Karpas-422 (cell line): Measurements from ENCODE around the gene TMEM97. TPM values are rescaled to one million over a fixed set of nuclear protein-coding genes. Genes with fewer than 3 reads are reported as not detected.
"Not testable (repeated sequence)": the region's sequence is repeated elsewhere in the genome, so short reads cannot be mapped to it uniquely, and the experiment has no call there.

Source experiments
- DNase-seq: peaks from one replicate; pipeline ENCODE4 v3.0.0-alpha.2; 2015
- H2AFZ ChIP-seq: fragments of 200-600 bp; sonication (generic); 2 replicates; pipeline ENCODE4 v1.6.1; 2014; ENCODE audit warnings: antibody characterized with exemption, low read length, mixed read lengths
- H3K27ac ChIP-seq: fragments of 200-600 bp; sonication (generic); 2 replicates; pipeline ENCODE4 v1.5.1; 2014; ENCODE audit warnings: mild to moderate bottlenecking, low read length, moderate library complexity
- H3K27me3 ChIP-seq: fragments of 200-600 bp; sonication (generic); 2 replicates; pipeline ENCODE4 v1.6.1; 2014; ENCODE audit warnings: low read length, mixed read lengths
- H3K36me3 ChIP-seq: fragments of 200-600 bp; sonication (generic); 2 replicates; pipeline ENCODE4 v1.6.1; 2014; ENCODE audit warnings: low read length, mixed read lengths; ENCODE audit not compliant: insufficient read depth
- H3K4me1 ChIP-seq: fragments of 200-600 bp; sonication (generic); 2 replicates; pipeline ENCODE4 v1.6.1; 2014; ENCODE audit warnings: mild to moderate bottlenecking, low read length, mixed read lengths
- H3K4me2 ChIP-seq: fragments of 200-600 bp; sonication (generic); 2 replicates; pipeline ENCODE4 v1.6.1; 2014; ENCODE audit warnings: low read length, low read depth, mild to moderate bottlenecking; ENCODE audit not compliant: poor library complexity, severe bottlenecking
- H3K4me3 ChIP-seq: fragments of 200-600 bp; sonication (generic); 2 replicates; pipeline ENCODE4 v1.5.1; 2014; ENCODE audit warnings: mild to moderate bottlenecking, antibody characterized with exemption, low read length, mixed read lengths
- H3K79me2 ChIP-seq: fragments of 200-600 bp; sonication (generic); 2 replicates; pipeline ENCODE4 v1.6.1; 2014; ENCODE audit warnings: mild to moderate bottlenecking, low read length, mixed read lengths
- H3K9ac ChIP-seq: fragments of 200-600 bp; sonication (generic); 2 replicates; pipeline ENCODE4 v1.6.0; 2014; ENCODE audit warnings: low read length
- H3K9me2 ChIP-seq: fragments of 200-600 bp; sonication (generic), shearing (Covaris generic); replicated peaks from 2 replicates; pipeline ENCODE4 v1.6.0; 2014; ENCODE audit warnings: mild to moderate bottlenecking, low read length, moderate library complexity; ENCODE audit not compliant: insufficient read depth
- H3K9me3 ChIP-seq: fragments of 300-700, 200-600 bp; sonication (generic); 2 replicates; pipeline ENCODE4 v1.6.1; 2014; ENCODE audit warnings: low read length, mixed read lengths
- H4K20me1 ChIP-seq: fragments of 200-600 bp; sonication (generic); 2 replicates; pipeline ENCODE4 v1.6.1; 2014; ENCODE audit warnings: mild to moderate bottlenecking, antibody characterized with exemption, low read length, low read depth; ENCODE audit not compliant: insufficient read depth
- total RNA-seq: library from RNA; depleted of rRNA; stranded (reverse); fragments of >200 nt; shearing (Covaris generic); gene quantifications from 2 replicates; pipeline ENCODE4 v1.2.3, GENCODE V29; 2014; ENCODE audit warnings: low replicate concordance

Gene TMEM97
- total RNA-seq, 1 experiment from 2014 or later, result 74.3 TPM

DNA sequence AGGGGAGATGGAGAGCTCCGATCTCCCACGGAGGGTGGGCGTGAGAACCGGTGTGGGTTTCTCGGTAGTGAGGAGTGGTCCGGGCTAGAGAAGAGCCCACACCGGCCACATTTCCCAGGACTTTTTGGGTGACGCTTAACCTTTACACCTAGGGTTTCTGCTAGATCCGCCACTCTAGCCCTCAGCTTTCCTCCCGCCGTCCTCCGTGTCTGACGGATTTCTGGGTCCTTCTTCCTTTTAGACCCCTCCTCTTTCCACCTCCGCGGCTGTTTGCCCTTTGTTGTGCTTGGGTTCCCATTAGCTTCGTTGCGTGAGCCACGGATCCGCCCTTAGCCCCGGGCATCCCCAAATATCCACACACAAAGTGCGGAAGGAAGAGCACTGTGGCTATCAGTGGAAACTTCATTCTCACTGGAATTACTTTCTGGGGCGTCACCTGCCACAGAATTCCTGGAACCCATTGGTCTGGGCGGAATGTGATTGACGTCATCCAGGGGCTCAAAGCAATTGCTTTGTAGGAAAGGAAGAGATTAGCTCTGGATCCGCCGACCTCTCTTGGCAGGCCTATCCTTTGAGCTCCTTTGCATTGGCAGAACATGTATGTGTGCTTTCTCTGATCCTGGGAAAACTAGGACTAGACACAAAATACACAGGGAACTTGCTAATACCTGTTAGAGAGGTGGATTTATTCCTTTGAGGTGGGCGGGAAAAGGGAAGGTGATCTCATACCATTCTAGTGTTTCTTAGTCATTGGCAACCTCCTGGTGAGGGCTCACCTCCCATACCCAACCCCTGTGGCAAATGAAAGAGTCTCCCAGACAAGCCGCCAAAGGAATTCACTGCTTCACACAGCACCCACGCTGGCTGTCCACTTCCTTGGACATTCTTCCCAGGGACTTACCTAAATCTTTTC, 17.2 kb downstream of the TMEM97 start:
- Histone ChIP-seq H3K9ac (peak overlapping the region; percentile 91), H3K4me1 (peaks cover 27% of the 10 kb centered on the region), H3K27ac (no peak overlapping the region), H3K4me2 (peak overlapping the region; percentile 99), H4K20me1 (no peaks in the 10 kb centered on the region), H3K79me2 (peaks cover 55% of the 10 kb centered on the region), H3K27me3 (no peaks in the 10 kb centered on the region), H2AFZ (0 out of 2 replicates have a peak overlapping the region, but pooled peaks have one; percentile 40), H3K36me3 (no peaks in the 10 kb centered on the region), H3K9me2 (no peaks in the 10 kb centered on the region), H3K9me3 (no peaks in the 10 kb centered on the region), H3K4me3 (peak overlapping the region; percentile 89)
- DNase-seq, result peak; percentile 61

GRCh38 chr17:28338056-28338768, 19.2 kb downstream of the TMEM97 start:
- H3K79me2 ChIP-seq, result peaks cover 48% of the 10 kb centered on the region

GRCh38 chr17:28338769-28339212, 19.8 kb downstream of the TMEM97 start:
- not testable (repeated sequence) for H3K9me2 ChIP-seq, H2AFZ ChIP-seq, H3K27me3 ChIP-seq, DNase-seq, H3K4me3 ChIP-seq, H3K36me3 ChIP-seq, H4K20me1 ChIP-seq, H3K27ac ChIP-seq, H3K4me2 ChIP-seq, H3K9me3 ChIP-seq, H3K9ac ChIP-seq
- H3K79me2 ChIP-seq, result peaks cover 42% of the 10 kb centered on the region
- peaks cover 23% of the 10 kb centered on the region for H3K4me1 ChIP-seq

More at GRCh38 chr17:28338056-28338768, 19.2 kb downstream of the TMEM97 start:
- H3K9me2 ChIP-seq, result no peaks in the 10 kb centered on the region
- no peak overlapping the region for H3K27ac ChIP-seq
- no peak for DNase-seq
- no peak overlapping the region for H3K9ac ChIP-seq
- no peak overlapping the region for H2AFZ ChIP-seq
- no peak overlapping the region for H3K4me2 ChIP-seq
- H4K20me1 ChIP-seq, result no peaks in the 10 kb centered on the region
- no peaks in the 10 kb centered on the region for H3K9me3 ChIP-seq
- H3K36me3 ChIP-seq, result no peaks in the 10 kb centered on the region
- H3K4me1 ChIP-seq, result peaks cover 29% of the 10 kb centered on the region
- no peak overlapping the region for H3K4me3 ChIP-seq
- H3K27me3 ChIP-seq, result no peaks in the 10 kb centered on the region

- Histone ChIP-seq H3K27ac (no peak overlapping the region), H3K9me3 (no peaks in the 10 kb centered on the region), H3K79me2 (peaks cover 36% of the 10 kb centered on the region), H3K36me3 (no peaks in the 10 kb centered on the region), H3K4me2 (no peak overlapping the region), H4K20me1 (no peaks in the 10 kb centered on the region), H3K27me3 (no peaks in the 10 kb centered on the region), H3K4me3 (no peak overlapping the region), H3K9me2 (no peaks in the 10 kb centered on the region), H2AFZ (no peak overlapping the region), H3K9ac (no peak overlapping the region), H3K4me1 (peaks cover 17% of the 10 kb centered on the region)
- DNase-seq, result no peak
These were observed 20.4 kb downstream of the TMEM97 start for GRCh38 chr17:28339431-28339830.

DNA sequence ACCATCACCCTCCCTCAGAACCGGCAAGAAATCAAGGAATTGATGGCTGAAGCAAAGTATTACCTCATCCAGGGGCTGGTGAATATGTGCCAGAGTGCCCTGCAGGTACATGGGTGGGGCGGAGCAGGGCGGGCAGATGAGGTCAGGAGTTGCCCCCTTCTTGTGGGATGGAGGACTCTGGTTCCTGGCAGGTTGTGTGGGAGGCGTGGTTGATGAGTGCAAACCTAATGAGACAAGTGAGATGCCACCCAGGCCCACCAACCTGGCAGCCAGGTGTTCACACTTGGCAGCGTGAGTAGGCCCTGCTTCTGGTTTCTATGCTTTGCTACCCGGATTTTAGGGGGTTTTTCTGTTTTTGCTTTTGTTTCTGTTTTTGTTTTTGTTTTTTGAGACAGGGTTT, 21.4 kb downstream of the TMEM97 start:
- no peak overlapping the region for H3K27ac ChIP-seq
- H3K27me3 ChIP-seq, result no peaks in the 10 kb centered on the region
- H3K36me3 ChIP-seq, result no peaks in the 10 kb centered on the region
- no peak overlapping the region for H2AFZ ChIP-seq
- no peaks in the 10 kb centered on the region for H4K20me1 ChIP-seq
- DNase-seq, result no peak
- peaks cover 29% of the 10 kb centered on the region for H3K79me2 ChIP-seq
- no peak overlapping the region for H3K9ac ChIP-seq
- no peak overlapping the region for H3K4me2 ChIP-seq
- H3K9me2 ChIP-seq, result no peaks in the 10 kb centered on the region
- no peak overlapping the region for H3K4me3 ChIP-seq
- no peaks in the 10 kb centered on the region for H3K9me3 ChIP-seq
- H3K4me1 ChIP-seq, result peaks cover 14% of the 10 kb centered on the region

- Histone ChIP-seq H3K9me2 (no peaks in the 10 kb centered on the region), H3K4me1 (peaks cover 10% of the 10 kb centered on the region), H3K79me2 (peaks cover 20% of the 10 kb centered on the region), H3K27me3 (no peaks in the 10 kb centered on the region), H2AFZ (no peak overlapping the region), H3K27ac (no peak overlapping the region), H3K4me3 (no peak overlapping the region), H4K20me1 (no peaks in the 10 kb centered on the region), H3K9ac (no peak overlapping the region), H3K4me2 (no peak overlapping the region), H3K9me3 (no peaks in the 10 kb centered on the region), H3K36me3 (no peaks in the 10 kb centered on the region; the same call in 1 of the 2 replicates)
- DNase-seq, result no peak
These were observed 22.5 kb downstream of the TMEM97 start for GRCh38 chr17:28341516-28341915.

- H3K27ac ChIP-seq, result no peak overlapping the region
- H3K27me3 ChIP-seq, result no peaks in the 10 kb centered on the region
- DNase-seq, result no peak
- H3K9me2 ChIP-seq, result no peaks in the 10 kb centered on the region
- H3K9me3 ChIP-seq, result no peaks in the 10 kb centered on the region
- no peak overlapping the region; the same call in 1 of the 2 replicates for H3K9ac ChIP-seq
- H4K20me1 ChIP-seq, result no peaks in the 10 kb centered on the region
- H3K79me2 ChIP-seq, result peaks cover 12% of the 10 kb centered on the region
- H3K4me1 ChIP-seq, result peaks cover 3% of the 10 kb centered on the region; the same call in 1 of the 2 replicates
- H3K36me3 ChIP-seq, result no peaks in the 10 kb centered on the region; the same call in 1 of the 2 replicates
- no peak overlapping the region for H2AFZ ChIP-seq
- no peak overlapping the region for H3K4me2 ChIP-seq
- H3K4me3 ChIP-seq, result no peak overlapping the region
These were observed 23.3 kb downstream of the TMEM97 start for GRCh38 chr17:28342313-28342712.

DNA sequence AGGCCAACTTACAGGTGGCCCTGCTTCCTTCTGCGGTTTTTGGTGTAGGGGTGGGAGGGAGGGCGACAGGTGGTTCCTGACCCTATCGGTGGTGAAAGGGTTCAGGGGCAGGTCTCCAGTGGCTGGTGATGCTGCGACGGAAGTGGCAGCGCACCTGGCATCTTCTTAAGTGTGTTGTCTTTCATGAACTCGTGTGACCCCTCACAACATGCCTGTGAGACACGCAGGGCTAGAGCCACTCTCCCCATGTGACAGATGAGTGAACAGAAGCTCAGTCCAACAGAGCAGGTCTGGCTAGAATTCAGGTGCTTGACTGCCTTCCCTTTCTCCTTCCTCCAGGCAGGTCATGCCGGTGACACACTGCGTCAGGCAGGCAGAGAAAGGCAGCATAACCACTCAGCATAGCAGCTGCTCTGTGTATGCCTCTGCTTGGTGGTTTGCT, 24.5 kb downstream of the TMEM97 start:
- Histone ChIP-seq H3K9me3 (no peaks in the 10 kb centered on the region), H3K27me3 (no peaks in the 10 kb centered on the region), H2AFZ (no peak overlapping the region), H3K79me2 (peaks cover 2% of the 10 kb centered on the region; the same call in 1 of the 2 replicates), H3K9me2 (no peaks in the 10 kb centered on the region), H3K27ac (no peak overlapping the region), H3K9ac (no peak overlapping the region), H3K4me3 (no peak overlapping the region), H4K20me1 (no peaks in the 10 kb centered on the region), H3K4me1 (peaks cover 3% of the 10 kb centered on the region; the same call in 1 of the 2 replicates), H3K36me3 (peaks cover under 1% of the 10 kb centered on the region; the same call in 1 of the 2 replicates), H3K4me2 (no peak overlapping the region)
- no peak for DNase-seq
